Adrenal gland (tissue), 5 donors: ENCODE results near the gene GRK1.

Experiments
- CTCF ChIP-seq, 6 experiments: fragments of 450-650 bp in 4 of 6; fragments of 200-600 bp in 2 of 6; sonication (generic) in 1 of 6; IDR thresholded peaks; 1 replicate in 5 of 6; 2 replicates in 1 of 6; pipeline versions ENCODE4 v1.5.1 to v1.8.0; 2016 to 2021; ENCODE audit warnings: antibody characterized with exemption in 6 of 6, mild to moderate bottlenecking in 2 of 6, moderate library complexity in 1 of 6
- POLR2A ChIP-seq, 2 donors: fragments of 450-650 bp; IDR thresholded peaks; one replicate each; pipeline ENCODE4 v1.6.1; 2017; ENCODE audit warnings: antibody characterized with exemption in 2 of 2, mild to moderate bottlenecking in 2 of 2, moderate library complexity in 1 of 2
- donor health status: DM: no; HTN: no; CAD: no.

- TF ChIP-seq POLR2A (IDR thresholded peaks at IDR 0.05) (no peak), CTCF (IDR thresholded peaks at IDR 0.05) (no peak)
Measured at GRCh38 chr13:113665597-113666328, 1.3 kb upstream of the GRK1 start.
